K562 (cell line): ENCODE results near the gene PLTP. TPM values are rescaled to one million over a fixed set of nuclear protein-coding genes. Genes with fewer than 3 reads are reported as not detected.

ENCODE experiments used
- BMI1 ChIP-seq: fragments of 150-350 bp; IDR thresholded peaks from 2 replicates; pipeline ENCODE4 v1.6.1; 2014; ENCODE audit warnings: low read length
- CREM ChIP-seq: IDR thresholded peaks from 2 replicates; pipeline ENCODE4 v1.6.1; 2014; ENCODE audit warnings: antibody characterized with exemption, low read depth
- CTBP1 ChIP-seq: fragments of 450-650 bp; IDR thresholded peaks from 2 replicates; pipeline ENCODE4 v1.6.1; 2016; ENCODE audit warnings: borderline replicate concordance
- FOXK2 ChIP-seq, 2 experiments: fragments of 450-650 bp; IDR thresholded peaks in 1 of 2; conservative IDR thresholded peaks in 1 of 2; 2 replicates each; pipeline ENCODE4 v1.6.1; 2016; ENCODE audit warnings: low read depth in 2 of 2, mild to moderate bottlenecking in 1 of 2
- GABPA ChIP-seq: fragments of 200-800 bp; sonication (Bioruptor generic); conservative IDR thresholded peaks from 2 replicates; pipeline ENCODE4 v1.6.1; 2016; ENCODE audit warnings: low read depth, missing genetic modification characterization, missing compliant biosample characterization
- GTF2E2 ChIP-seq: fragments of 200-800 bp; sonication (Bioruptor generic); IDR thresholded peaks from 2 replicates; pipeline ENCODE4 v1.6.1; 2016; ENCODE audit warnings: missing genetic modification characterization, missing compliant biosample characterization
- HLTF ChIP-seq: fragments of 450-650 bp; IDR thresholded peaks from 2 replicates; pipeline ENCODE4 v1.6.1; 2016
- JUND ChIP-seq, 2 experiments: IDR thresholded peaks; 2 replicates in 1 of 2; 3 replicates in 1 of 2; pipeline ENCODE4 v1.6.1; 2011; ENCODE audit warnings: borderline replicate concordance in 2 of 2, low read depth in 2 of 2, low read length in 2 of 2, improper control_type of control experiment in 1 of 2, missing biosample characterization in 1 of 2, missing genetic modification characterization in 1 of 2, missing genetic modification reagents in 1 of 2
- MEIS2 ChIP-seq: fragments of 450-650 bp; IDR thresholded peaks from 2 replicates; pipeline ENCODE4 v1.6.1; 2014; ENCODE audit warnings: mild to moderate bottlenecking; ENCODE audit not compliant: partially characterized antibody
- NR2C2 ChIP-seq, 2 experiments: fragments of 200-800 bp in 1 of 2; sonication (Bioruptor generic) in 1 of 2; sonication (generic) in 1 of 2; formaldehyde crosslinking in 1 of 2; IDR thresholded peaks; 2 replicates each; pipeline versions ENCODE4 v1.6.1 to v1.8.0; 2016 to 2022; ENCODE audit warnings: mild to moderate bottlenecking in 1 of 2, missing compliant biosample characterization in 1 of 2, missing genetic modification characterization in 1 of 2, missing genetic modification reagents in 1 of 2
- PURB ChIP-seq: sonication (generic); formaldehyde crosslinking; IDR thresholded peaks from 2 replicates; pipeline ENCODE4 v1.9.0; 2021; ENCODE audit warnings: low read depth, mild to moderate bottlenecking, missing genetic modification reagents
- PYGO2 ChIP-seq: fragments of 450-650 bp; IDR thresholded peaks from 2 replicates; pipeline ENCODE4 v1.6.1; 2016; ENCODE audit warnings: mild to moderate bottlenecking, missing genetic modification characterization, moderate library complexity, missing compliant biosample characterization
- SMAD1 ChIP-seq: fragments of 150-350 bp; IDR thresholded peaks from 2 replicates; pipeline ENCODE4 v1.6.1; 2014; ENCODE audit warnings: low read length, low read depth; ENCODE audit not compliant: partially characterized antibody
- SMARCA5 ChIP-seq: fragments of 450-650 bp; IDR thresholded peaks from 2 replicates; pipeline ENCODE4 v1.6.1; 2016
- TBP ChIP-seq: optimal IDR thresholded peaks from 2 replicates; pipeline ENCODE3; 2011; ENCODE audit warnings: low read depth, low read length, improper control_type of control experiment
- TCF7 ChIP-seq: sonication (generic); IDR thresholded peaks from 2 replicates; pipeline ENCODE4 v1.6.1; 2016; ENCODE audit warnings: antibody characterized with exemption, borderline replicate concordance
- TGIF2 ChIP-seq: sonication (generic); formaldehyde crosslinking; IDR thresholded peaks from 2 replicates; pipeline ENCODE4 v1.8.1; 2022; ENCODE audit warnings: mild to moderate bottlenecking, missing genetic modification reagents, moderate library complexity
- TOE1 ChIP-seq, 2 experiments: fragments of 450-650 bp in 1 of 2; sonication (generic) in 1 of 2; formaldehyde crosslinking in 1 of 2; IDR thresholded peaks; 2 replicates each; pipeline versions ENCODE4 v1.7.1 to v1.8.0; 2016 to 2022; ENCODE audit warnings: borderline replicate concordance in 2 of 2, mild to moderate bottlenecking in 2 of 2, antibody characterized with exemption in 1 of 2, inconsistent platforms in 1 of 2, low read depth in 1 of 2, missing genetic modification reagents in 1 of 2, moderate library complexity in 1 of 2
- ZC3H4 ChIP-seq: sonication (generic); formaldehyde crosslinking; IDR thresholded peaks from 2 replicates; pipeline ENCODE4 v1.9.0; 2021; ENCODE audit warnings: missing genetic modification reagents, borderline replicate concordance
- polyA plus RNA-seq, 8 experiments: library from polyadenylated mRNA; depleted of rRNA in 4 of 8; stranded (reverse) in 5 of 8; unstranded in 3 of 8; fragments of >200 nt; fragmentation: Nextera tagmentation in 2 of 8; fragmentation: Illumina TruSeq in 1 of 8; extraction: Ambion mirVana in 2 of 8; extraction: Trizol in 1 of 8; gene quantifications; 2 replicates each; pipeline versions ENCODE4 v1.2.1 to v1.2.3, GENCODE V29; 2011 to 2014; ENCODE audit warnings: inconsistent platforms in 1 of 8, missing spikeins in 1 of 8
- total RNA-seq, 7 experiments: library from RNA; depleted of rRNA in 6 of 7; stranded (reverse); fragments of >200 nt in 6 of 7; fragmentation: Illumina TruSeq in 2 of 7; extraction: Trizol in 2 of 7; gene quantifications; 2 replicates each; pipeline versions ENCODE4 v1.2.1 to v1.2.3, GENCODE V29; 2011 to 2021; ENCODE audit warnings: low replicate concordance in 1 of 7
- TF ChIP-seq, protein P1 (sequence below), 2 experiments: IDR thresholded peaks in 1 of 2; conservative IDR thresholded peaks in 1 of 2; 2 replicates each; pipeline ENCODE4 v1.6.1; 2016; ENCODE audit warnings: low read depth in 2 of 2, mild to moderate bottlenecking in 1 of 2, missing compliant biosample characterization in 1 of 2, missing genetic modification characterization in 1 of 2, moderate library complexity in 1 of 2
- TF ChIP-seq, protein P2 (sequence below): fragments of 450-650 bp; formaldehyde crosslinking; IDR thresholded peaks from 2 replicates; pipeline ENCODE4 v1.4.0; 2020; ENCODE audit warnings: mild to moderate bottlenecking, moderate library complexity
- TF ChIP-seq, protein P3 (sequence below): fragments of 250-450 bp; sonication (Bioruptor Pico); IDR thresholded peaks from 2 replicates; pipeline ENCODE4 v1.5.0; 2021

The PLTP gene
- total and polyA plus RNA-seq, 9 of the 15 experiments (the other 6 are each of a cell fraction or from before 2014, with no cell fraction given) = 2.8 to 29.3 (median 17.6) TPM

DNA sequence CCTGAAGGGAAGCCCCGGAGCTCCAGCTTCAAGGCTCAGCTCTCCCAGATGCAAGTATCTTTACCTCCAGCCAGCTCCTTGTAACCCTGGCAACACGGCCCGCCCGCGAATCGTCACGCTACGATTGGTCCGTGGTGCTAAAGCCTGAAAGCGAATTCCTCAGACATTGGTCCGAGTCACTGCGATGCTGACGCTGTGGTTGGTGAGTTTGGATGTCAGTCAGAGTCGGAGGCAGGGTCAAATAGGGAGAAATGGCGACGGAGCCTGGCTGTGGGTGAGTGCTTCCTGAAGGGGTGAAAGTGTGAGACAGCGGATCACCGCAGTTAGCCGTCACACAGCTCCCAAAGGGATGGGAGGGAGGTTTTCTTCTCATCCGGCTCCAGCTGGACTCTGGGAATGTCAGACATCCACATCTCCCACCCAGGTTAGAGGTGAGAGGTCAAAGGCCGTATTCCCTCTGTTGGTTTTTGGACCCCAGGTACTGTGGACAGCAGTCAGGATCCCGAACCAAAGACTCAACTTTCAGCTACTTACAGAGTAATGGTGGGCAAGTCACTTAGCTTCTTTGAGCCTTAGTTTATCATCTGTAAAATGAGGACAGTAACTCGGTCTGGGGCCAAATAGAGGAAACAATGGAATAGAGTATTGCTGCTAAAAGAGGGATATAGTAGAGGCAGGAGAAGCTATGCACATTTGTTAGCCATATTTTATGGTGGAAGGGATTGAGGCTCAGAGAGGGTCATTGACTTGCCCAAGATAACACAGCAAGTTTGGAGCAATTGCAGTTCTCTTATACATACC, 30.8 kb downstream of the PLTP start, which contains the start of gene ZSWIM1 (continued):
- TF ChIP-seq, protein P1, sequence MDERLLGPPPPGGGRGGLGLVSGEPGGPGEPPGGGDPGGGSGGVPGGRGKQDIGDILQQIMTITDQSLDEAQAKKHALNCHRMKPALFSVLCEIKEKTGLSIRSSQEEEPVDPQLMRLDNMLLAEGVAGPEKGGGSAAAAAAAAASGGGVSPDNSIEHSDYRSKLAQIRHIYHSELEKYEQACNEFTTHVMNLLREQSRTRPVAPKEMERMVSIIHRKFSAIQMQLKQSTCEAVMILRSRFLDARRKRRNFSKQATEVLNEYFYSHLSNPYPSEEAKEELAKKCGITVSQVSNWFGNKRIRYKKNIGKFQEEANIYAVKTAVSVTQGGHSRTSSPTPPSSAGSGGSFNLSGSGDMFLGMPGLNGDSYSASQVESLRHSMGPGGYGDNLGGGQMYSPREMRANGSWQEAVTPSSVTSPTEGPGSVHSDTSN (CRISPR knock-in tag; IDR thresholded peaks at IDR 0.05; ENCODE audit: low read depth) = peak; percentile 98
- TF ChIP-seq, protein P1 (tag; conservative IDR thresholded peaks at IDR 0.05; ENCODE audit: low read depth) = peak; percentile 99
- TF ChIP-seq, protein P2, sequence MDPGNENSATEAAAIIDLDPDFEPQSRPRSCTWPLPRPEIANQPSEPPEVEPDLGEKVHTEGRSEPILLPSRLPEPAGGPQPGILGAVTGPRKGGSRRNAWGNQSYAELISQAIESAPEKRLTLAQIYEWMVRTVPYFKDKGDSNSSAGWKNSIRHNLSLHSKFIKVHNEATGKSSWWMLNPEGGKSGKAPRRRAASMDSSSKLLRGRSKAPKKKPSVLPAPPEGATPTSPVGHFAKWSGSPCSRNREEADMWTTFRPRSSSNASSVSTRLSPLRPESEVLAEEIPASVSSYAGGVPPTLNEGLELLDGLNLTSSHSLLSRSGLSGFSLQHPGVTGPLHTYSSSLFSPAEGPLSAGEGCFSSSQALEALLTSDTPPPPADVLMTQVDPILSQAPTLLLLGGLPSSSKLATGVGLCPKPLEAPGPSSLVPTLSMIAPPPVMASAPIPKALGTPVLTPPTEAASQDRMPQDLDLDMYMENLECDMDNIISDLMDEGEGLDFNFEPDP (CRISPR knock-in tag) = no peak
- peak; percentile 70; the same call in 1 of the 2 replicates for TF ChIP-seq SMARCA5
- peak; percentile 97 for TF ChIP-seq TBP
- TF ChIP-seq NR2C2 (CRISPR knock-in tag; IDR thresholded peaks at IDR 0.05) = peak; percentile 97
- peak; percentile 99 for TF ChIP-seq NR2C2 (tag; IDR thresholded peaks at IDR 0.05)
- no peak for TF ChIP-seq JUND (IDR thresholded peaks at IDR 0.05; ENCODE audit: borderline replicate concordance, low read depth, low read length)
- TF ChIP-seq JUND (tag; IDR thresholded peaks at IDR 0.05; ENCODE audit: borderline replicate concordance, low read depth, low read length) = peak; percentile 39; the same call in 2 of the 3 replicates
- TF ChIP-seq, protein P3, sequence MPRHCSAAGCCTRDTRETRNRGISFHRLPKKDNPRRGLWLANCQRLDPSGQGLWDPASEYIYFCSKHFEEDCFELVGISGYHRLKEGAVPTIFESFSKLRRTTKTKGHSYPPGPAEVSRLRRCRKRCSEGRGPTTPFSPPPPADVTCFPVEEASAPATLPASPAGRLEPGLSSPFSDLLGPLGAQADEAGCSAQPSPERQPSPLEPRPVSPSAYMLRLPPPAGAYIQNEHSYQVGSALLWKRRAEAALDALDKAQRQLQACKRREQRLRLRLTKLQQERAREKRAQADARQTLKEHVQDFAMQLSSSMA (CRISPR knock-in tag) = no peak
- TF ChIP-seq TOE1 (IDR thresholded peaks at IDR 0.05; ENCODE audit: borderline replicate concordance) = no peak
- no peak for TF ChIP-seq TOE1 (CRISPR knock-in tag; IDR thresholded peaks at IDR 0.05; ENCODE audit: borderline replicate concordance, low read depth)
- no peak for TF ChIP-seq ZC3H4 (CRISPR knock-in tag)
- peak; percentile 89 for TF ChIP-seq GTF2E2 (tag)
- no peak for TF ChIP-seq PURB (CRISPR knock-in tag)
- TF ChIP-seq TGIF2 (CRISPR knock-in tag) = no peak
- TF ChIP-seq HLTF = peak; percentile 68; the same call in 1 of the 2 replicates
- TF ChIP-seq TCF7 = no peak
- peak; percentile 86 for TF ChIP-seq CREM
- TF ChIP-seq CTBP1 = peak; percentile 49; the same call in 1 of the 2 replicates
- TF ChIP-seq MEIS2 = peak; percentile 54
- TF ChIP-seq GABPA (tag) = peak; percentile 33; the same call in 1 of the 2 replicates
- TF ChIP-seq PYGO2 = no peak
- peak in 1 of 2 experiments; percentile 31; a peak in 1 of 4 replicates for TF ChIP-seq FOXK2 (conservative IDR thresholded peaks at IDR 0.05 in 1 of 2, IDR thresholded peaks at IDR 0.05 in 1 of 2; ENCODE audit: low read depth in 2 of 2)
- no peak for TF ChIP-seq SMAD1
- TF ChIP-seq BMI1 = peak; percentile 92
